GM23248 (cell line): ENCODE data around the gene IFNE.

ENCODE experiments used
- EZH2 ChIP-seq: fragments of 200-600 bp; sonication (generic); IDR thresholded peaks from 2 replicates; pipeline ENCODE4 v1.6.1; 2018; ENCODE audit warnings: antibody characterized with exemption, mild to moderate bottlenecking; ENCODE audit not compliant: insufficient read depth, poor library complexity, severe bottlenecking
- EZH2phosphoT487 ChIP-seq: fragments of 200-600 bp; sonication (generic); IDR thresholded peaks from 2 replicates; pipeline ENCODE4 v1.6.1; 2018; ENCODE audit warnings: antibody characterized with exemption, moderate library complexity, mild to moderate bottlenecking, low read depth; ENCODE audit not compliant: insufficient read depth

DNA sequence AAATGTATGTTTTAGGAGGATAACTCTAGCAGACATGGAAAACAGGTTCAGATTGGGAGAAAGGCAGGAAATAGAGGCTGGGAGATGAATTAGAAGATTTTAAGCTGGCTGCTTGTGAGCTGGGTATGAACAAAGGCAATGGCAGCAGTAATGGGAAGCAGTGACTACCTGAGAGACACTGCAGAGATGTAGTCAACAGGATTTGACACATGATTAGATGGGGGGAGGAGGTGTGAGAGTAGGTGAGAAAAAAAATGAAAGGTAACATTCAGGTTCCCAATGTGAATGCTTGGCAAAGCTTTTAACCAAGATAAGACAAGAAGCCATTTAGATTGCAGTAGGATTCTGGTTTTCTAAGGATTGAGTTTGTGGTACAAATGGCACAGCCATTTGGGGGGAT is 22.8 kb upstream of the IFNE start:
- TF ChIP-seq EZH2 (no peak), EZH2phosphoT487 (no peak)
